ENCODE measurements around the gene TYRP1.

- TF ChIP-seq POLR2A (IDR thresholded peaks at IDR 0.05; ENCODE audit: low read depth, low read length) (no peak), TAF1 (IDR thresholded peaks at IDR 0.05; ENCODE audit: borderline replicate concordance, low read depth, low read length) (no peak), POLR2AphosphoS5 (IDR thresholded peaks at IDR 0.05; ENCODE audit: low read depth, low read length) (no peak)
Measured at GRCh38 chr9:12689233-12689632, 4.0 kb upstream of the TYRP1 start.
